OCI-LY1 (cell line): ENCODE results near the gene CTXN1.

Experiments used
- H2AFZ ChIP-seq: fragments of 200-600 bp; sonication (generic), shearing (Covaris generic); 2 replicates; pipeline ENCODE4 v1.6.0; 2014; ENCODE audit warnings: antibody characterized with exemption, mild to moderate bottlenecking, low read length
- H3F3A ChIP-seq: fragments of 200-600 bp; sonication (generic), shearing (Covaris generic); 2 replicates; pipeline ENCODE4 v1.6.0; 2014; ENCODE audit warnings: mild to moderate bottlenecking, antibody characterized with exemption, low read length, moderate library complexity; ENCODE audit not compliant: insufficient read depth
- H3K27ac ChIP-seq: fragments of 200-600 bp; sonication (generic); 2 replicates; pipeline ENCODE4 v1.5.1; 2014; ENCODE audit warnings: low read length, mixed run types, mild to moderate bottlenecking, low read depth; ENCODE audit not compliant: poor library complexity, severe bottlenecking
- H3K27me3 ChIP-seq: fragments of 200-600 bp; sonication (generic); 2 replicates; pipeline ENCODE4 v1.6.0; 2014; ENCODE audit warnings: antibody characterized with exemption, mild to moderate bottlenecking, low read length, moderate library complexity; ENCODE audit not compliant: insufficient read depth
- H3K36me3 ChIP-seq: fragments of 200-600 bp; sonication (generic); 2 replicates; pipeline ENCODE4 v1.6.1; 2014; ENCODE audit warnings: mild to moderate bottlenecking, antibody characterized with exemption, low read length, moderate library complexity, mixed read lengths; ENCODE audit not compliant: insufficient read depth
- H3K4me1 ChIP-seq: fragments of 200-600 bp; sonication (generic); 2 replicates; pipeline ENCODE4 v1.5.1; 2014; ENCODE audit warnings: mild to moderate bottlenecking, low read length, moderate library complexity; ENCODE audit not compliant: insufficient read depth, severe bottlenecking
- H3K4me2 ChIP-seq: fragments of 200-600 bp; sonication (generic), shearing (Covaris generic); 2 replicates; pipeline ENCODE4 v1.6.1; 2014; ENCODE audit warnings: low read length
- H3K4me3 ChIP-seq: fragments of 200-600 bp; sonication (generic); 2 replicates; pipeline ENCODE4 v1.5.1; 2014; ENCODE audit warnings: low read length, low read depth, mild to moderate bottlenecking, mixed read lengths; ENCODE audit not compliant: poor library complexity, severe bottlenecking
- H3K79me2 ChIP-seq: fragments of 200-600 bp; shearing (Covaris generic); 2 replicates; pipeline ENCODE4 v1.6.1; 2016; ENCODE audit warnings: mixed run types, low read length, mixed read lengths; ENCODE audit not compliant: insufficient read depth
- H3K9ac ChIP-seq: fragments of 200-600 bp; sonication (generic), shearing (Covaris generic); 2 replicates; pipeline ENCODE4 v1.6.1; 2014; ENCODE audit warnings: mild to moderate bottlenecking, low read length, mixed read lengths
- H3K9me2 ChIP-seq: fragments of 200-600 bp; sonication (generic), shearing (Covaris generic); 2 replicates; pipeline ENCODE4 v1.6.1; 2014; ENCODE audit warnings: low read depth, mild to moderate bottlenecking, low read length, mixed read lengths
- H3K9me3 ChIP-seq: fragments of 200-600 bp; shearing (Covaris generic); 2 replicates; pipeline ENCODE4 v1.6.1; 2014; ENCODE audit warnings: low read length, mixed read lengths
- H4K20me1 ChIP-seq: fragments of 200-600 bp; sonication (generic), shearing (Covaris generic); 2 replicates; pipeline ENCODE4 v1.6.0; 2016; ENCODE audit warnings: mild to moderate bottlenecking, low read length; ENCODE audit not compliant: insufficient read depth
- CTCF ChIP-seq: fragments of 200-600 bp; sonication (generic), shearing (Covaris generic); IDR thresholded peaks from 2 replicates; pipeline ENCODE4 v1.5.1; 2017; ENCODE audit warnings: mild to moderate bottlenecking, antibody characterized with exemption, low read length, moderate library complexity, mixed read lengths
- EZH2 ChIP-seq: fragments of 200-600 bp; sonication (generic), shearing (Covaris generic); IDR thresholded peaks from 2 replicates; pipeline ENCODE4 v1.8.0; 2017; ENCODE audit warnings: borderline replicate concordance, mixed run types, mild to moderate bottlenecking, antibody characterized with exemption, low read length, moderate library complexity, mixed read lengths

The CTXN1 gene

GRCh38 chr19:7911508-7912143, 14.3 kb downstream of the CTXN1 start:
- Histone ChIP-seq H4K20me1 (no peaks in the 10 kb centered on the region), H3K4me3 (no peak overlapping the region), H3K79me2 (no peaks in the 10 kb centered on the region), H2AFZ (no peak overlapping the region), H3K9me3 (no peaks in the 10 kb centered on the region), H3K27ac (no peak overlapping the region), H3K4me2 (no peak overlapping the region), H3K9me2 (no peaks in the 10 kb centered on the region), H3F3A (no peaks in the 10 kb centered on the region), H3K4me1 (peaks cover 13% of the 10 kb centered on the region), H3K36me3 (peaks cover 36% of the 10 kb centered on the region), H3K27me3 (peaks cover 4% of the 10 kb centered on the region; the same call in 1 of the 2 replicates), H3K9ac (no peak overlapping the region)
- TF ChIP-seq CTCF (no peak), EZH2 (no peak)

DNA sequence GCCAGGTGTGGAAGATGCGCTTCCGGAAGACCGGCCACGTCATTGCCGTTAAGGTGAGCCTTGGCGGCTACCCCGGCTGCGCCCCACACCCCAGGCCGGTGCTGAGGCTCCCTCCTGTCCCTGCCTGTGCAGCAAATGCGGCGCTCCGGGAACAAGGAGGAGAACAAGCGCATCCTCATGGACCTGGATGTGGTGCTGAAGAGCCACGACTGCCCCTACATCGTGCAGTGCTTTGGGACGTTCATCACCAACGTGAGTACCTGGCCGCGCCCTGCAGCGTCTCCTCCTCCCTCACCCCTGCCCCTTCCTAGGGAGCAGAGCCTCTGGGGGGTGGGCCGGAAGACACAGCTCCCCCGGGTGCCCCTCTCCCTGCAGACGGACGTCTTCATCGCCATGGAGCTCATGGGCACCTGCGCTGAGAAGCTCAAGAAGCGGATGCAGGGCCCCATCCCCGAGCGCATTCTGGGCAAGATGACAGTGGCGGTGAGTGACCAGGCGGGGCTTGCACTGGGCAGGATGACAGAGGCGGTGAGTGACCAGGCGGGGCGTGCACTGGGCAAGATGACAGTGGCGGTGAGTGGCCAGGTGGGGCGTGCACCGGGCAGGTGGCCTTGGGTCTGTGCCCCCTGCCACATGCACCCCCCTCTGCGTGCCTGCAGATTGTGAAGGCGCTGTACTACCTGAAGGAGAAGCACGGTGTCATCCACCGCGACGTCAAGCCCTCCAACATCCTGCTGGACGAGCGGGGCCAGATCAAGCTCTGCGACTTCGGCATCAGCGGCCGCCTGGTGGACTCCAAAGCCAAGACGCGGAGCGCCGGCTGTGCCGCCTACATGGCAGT, 15.4 kb downstream of the CTXN1 start:
- Histone ChIP-seq H3K27me3 (peaks cover 4% of the 10 kb centered on the region; the same call in 1 of the 2 replicates), H3K27ac (no peak overlapping the region), H3K36me3 (peaks cover 43% of the 10 kb centered on the region), H3K9ac (no peak overlapping the region), H3K4me3 (no peak overlapping the region), H4K20me1 (no peaks in the 10 kb centered on the region), H3K4me2 (no peak overlapping the region), H2AFZ (no peak overlapping the region), H3K79me2 (no peaks in the 10 kb centered on the region), H3K4me1 (peaks cover 3% of the 10 kb centered on the region), H3F3A (no peaks in the 10 kb centered on the region), H3K9me3 (no peaks in the 10 kb centered on the region), H3K9me2 (no peaks in the 10 kb centered on the region)
- TF ChIP-seq CTCF (no peak), EZH2 (no peak)

DNA sequence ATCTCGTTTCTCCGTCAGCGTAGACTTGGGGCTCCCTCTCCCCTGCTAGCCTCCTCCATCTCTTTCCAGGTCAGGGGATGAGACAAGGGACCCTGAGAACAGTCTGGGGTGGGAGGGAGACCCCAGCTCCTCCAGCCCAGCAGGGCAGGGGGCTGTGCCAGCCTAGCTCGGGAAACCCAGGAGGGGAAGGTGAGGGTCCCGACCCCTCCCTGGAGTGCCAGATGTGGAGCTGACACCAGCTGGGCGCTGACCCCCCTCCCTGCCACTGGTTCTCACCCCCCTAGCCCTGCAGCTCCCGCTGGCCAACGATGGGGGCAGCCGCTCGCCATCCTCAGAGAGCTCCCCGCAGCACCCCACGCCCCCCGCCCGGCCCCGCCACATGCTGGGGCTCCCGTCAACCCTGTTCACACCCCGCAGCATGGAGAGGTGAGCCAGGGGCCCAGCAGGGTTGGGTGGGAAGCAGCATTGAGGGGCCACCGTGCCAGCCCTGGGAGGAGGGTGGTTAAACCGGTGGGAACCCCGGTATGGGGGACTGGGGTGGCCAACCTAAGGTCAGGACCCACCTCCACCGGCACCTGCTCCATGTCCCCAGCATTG, 16.4 kb downstream of the CTXN1 start:
- no peak overlapping the region for H3K9ac ChIP-seq
- H3F3A ChIP-seq = no peaks in the 10 kb centered on the region
- H3K4me1 ChIP-seq = peaks cover 11% of the 10 kb centered on the region
- H3K27ac ChIP-seq = no peak overlapping the region
- H4K20me1 ChIP-seq = no peaks in the 10 kb centered on the region
- peaks cover 44% of the 10 kb centered on the region for H3K36me3 ChIP-seq
- H3K4me2 ChIP-seq = no peak overlapping the region
- no peaks in the 10 kb centered on the region; the same call in 1 of the 2 replicates for H3K27me3 ChIP-seq
- no peaks in the 10 kb centered on the region for H3K9me2 ChIP-seq
- no peaks in the 10 kb centered on the region for H3K9me3 ChIP-seq
- H3K79me2 ChIP-seq = peaks cover 4% of the 10 kb centered on the region
- H2AFZ ChIP-seq = no peak overlapping the region
- TF ChIP-seq EZH2 (no peak), CTCF (no peak)
- H3K4me3 ChIP-seq = no peak overlapping the region
